Muscle layer of duodenum (tissue), 2 donors: ENCODE results near the gene SMCO3.
A peak's percentile ranks its signal among the peaks of the same experiment; 100 is the strongest.

Source experiments
- H3K27ac ChIP-seq: one replicate; pipeline ENCODE4 v1.7.0; 2013; ENCODE audit warnings: mild to moderate bottlenecking, low read length
- H3K27me3 ChIP-seq: one replicate; pipeline ENCODE4 v1.7.0; 2013; ENCODE audit warnings: low read depth, mild to moderate bottlenecking, control low read depth, low read length
- H3K36me3 ChIP-seq, 2 donors: one replicate each; pipeline ENCODE4 v1.7.0; 2013; ENCODE audit warnings: low read length in 2 of 2, control low read depth in 1 of 2, mild to moderate bottlenecking in 1 of 2; ENCODE audit not compliant: insufficient read depth in 2 of 2, control insufficient read depth in 1 of 2
- H3K4me1 ChIP-seq, 2 donors: one replicate each; pipeline ENCODE4 v1.7.0; 2013; ENCODE audit warnings: low read length in 2 of 2, mild to moderate bottlenecking in 2 of 2, control low read depth in 1 of 2, moderate library complexity in 1 of 2; ENCODE audit not compliant: insufficient read depth in 2 of 2, control insufficient read depth in 1 of 2
- H3K4me3 ChIP-seq, 2 donors: one replicate each; pipeline ENCODE4 v1.7.0; 2013; ENCODE audit warnings: low read length in 2 of 2, low read depth in 1 of 2, mild to moderate bottlenecking in 1 of 2
- H3K9me3 ChIP-seq, 2 donors: one replicate each; pipeline ENCODE4 v1.7.0; 2013; ENCODE audit warnings: low read length in 2 of 2, control low read depth in 1 of 2, mild to moderate bottlenecking in 1 of 2; ENCODE audit not compliant: control insufficient read depth in 1 of 2
- donor health status: healthy.

Gene SMCO3

DNA sequence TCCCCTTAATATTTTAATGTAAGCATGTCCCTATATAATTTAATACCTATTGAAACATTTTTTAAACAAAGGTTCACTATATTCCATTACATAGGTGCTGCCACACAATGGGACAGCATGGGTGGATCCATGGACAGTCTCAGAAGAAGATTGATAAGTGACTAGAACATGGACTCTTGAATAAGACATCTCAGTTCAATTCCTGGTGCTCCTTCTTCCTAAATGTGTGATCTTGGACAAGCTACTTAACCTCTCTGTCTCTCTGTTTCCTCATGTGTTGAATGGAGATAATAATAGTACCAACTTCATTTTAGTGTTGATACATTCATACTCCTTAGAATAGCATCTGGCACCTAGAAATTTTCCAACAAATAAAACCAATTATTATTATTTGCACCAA is 30.4 kb upstream of the SMCO3 start:
- H3K4me1 ChIP-seq = peaks cover 0 to 23% of the 10 kb centered on the region in 2 donors
- H3K27me3 ChIP-seq = no peaks in the 10 kb centered on the region
- H3K36me3 ChIP-seq = no peaks in the 10 kb centered on the region
- H3K4me3 ChIP-seq = no peak overlapping the region
- no peak overlapping the region for H3K27ac ChIP-seq
- no peaks in the 10 kb centered on the region for H3K9me3 ChIP-seq

DNA sequence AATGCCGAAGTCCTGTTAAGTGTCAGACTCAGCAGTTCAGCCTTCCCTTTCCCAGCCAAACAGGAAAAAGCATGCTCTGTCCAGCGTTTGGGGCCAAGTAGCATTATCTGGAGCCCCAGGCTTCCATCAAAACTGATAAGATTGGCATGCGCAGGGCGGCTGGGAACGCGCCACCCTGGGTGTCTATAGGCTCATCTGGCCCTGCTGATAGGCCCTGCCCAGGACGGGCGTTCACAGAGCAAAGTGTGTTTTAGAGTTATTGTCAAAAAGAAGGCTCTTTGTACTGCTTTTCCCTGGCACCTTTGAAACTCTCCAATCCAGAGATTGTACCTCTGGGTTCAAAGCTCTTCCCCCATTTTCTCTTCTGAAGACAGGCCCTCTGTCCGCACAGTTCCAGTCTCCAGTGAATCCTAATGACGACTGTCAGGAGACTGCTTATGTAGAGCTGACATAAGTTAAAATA is 29.5 kb upstream of the SMCO3 start, which contains the start of gene ART4:
TSS of gene ART4 (minus strand) at position 102 of the 463 bp plus-strand sequence. CDS start 413 bp downstream, outside the sequence.
- Histone ChIP-seq H3K4me3 (no peak within 1 kb of the TSS), H3K36me3 (no peaks in the 10 kb centered on the region), H3K4me1 (peaks cover 0 to 23% of the 10 kb centered on the region in 2 donors), H3K27me3 (no peaks in the 10 kb centered on the region), H3K27ac (peak within 1 kb of the TSS; percentile 16), H3K9me3 (no peaks in the 10 kb centered on the region)

DNA sequence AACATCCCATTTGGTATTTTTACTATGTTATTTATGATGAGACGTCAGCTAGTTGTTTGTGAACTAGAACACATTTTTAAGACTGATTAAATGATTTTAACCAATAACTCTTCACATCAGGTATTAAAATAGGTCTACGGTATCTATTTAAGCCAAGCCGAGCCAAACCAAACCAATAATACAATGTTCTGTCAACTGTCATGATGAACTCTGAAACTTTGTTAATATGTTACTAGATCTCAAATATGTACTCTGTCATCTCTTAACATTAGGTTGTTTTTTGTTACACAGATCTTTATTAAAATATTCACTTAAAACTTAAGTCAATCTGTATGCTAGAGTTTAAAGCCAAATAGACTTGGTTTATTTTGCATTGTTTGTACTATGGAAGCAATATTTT is 28.3 kb upstream of the SMCO3 start:
- H3K4me1 ChIP-seq = peaks cover 0 to 23% of the 10 kb centered on the region in 2 donors

DNA sequence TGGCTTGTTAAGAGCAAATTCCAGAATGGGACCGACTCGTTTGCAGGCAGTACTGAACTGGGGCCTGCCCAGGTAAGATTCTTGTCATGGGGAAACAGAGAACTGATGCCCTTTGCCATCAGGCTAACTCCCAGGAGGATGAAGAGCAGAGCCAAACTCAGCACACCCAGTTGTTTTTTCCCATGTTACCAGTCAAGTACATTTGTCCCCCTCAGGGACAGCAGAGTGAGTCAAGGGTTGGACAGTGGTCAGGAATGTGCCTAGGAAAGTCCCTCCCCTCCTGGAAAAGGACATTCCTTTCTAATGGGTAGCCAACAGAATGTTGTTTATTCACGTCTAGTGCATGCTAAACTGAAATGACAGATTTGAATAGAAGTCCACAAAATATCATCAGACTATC is 27.8 kb upstream of the SMCO3 start:
- Histone ChIP-seq H3K36me3 (no peaks in the 10 kb centered on the region), H3K27ac (peak overlapping the region; percentile 21), H3K4me3 (no peak overlapping the region), H3K9me3 (no peaks in the 10 kb centered on the region), H3K27me3 (no peaks in the 10 kb centered on the region), H3K4me1 (peaks cover 0 to 23% of the 10 kb centered on the region in 2 donors)

More for the DNA sequence above, 28.3 kb upstream of the SMCO3 start:
- Histone ChIP-seq H3K36me3 (no peaks in the 10 kb centered on the region), H3K9me3 (no peaks in the 10 kb centered on the region), H3K4me3 (no peak overlapping the region), H3K27ac (peak overlapping the region; percentile 16), H3K27me3 (no peaks in the 10 kb centered on the region)

DNA sequence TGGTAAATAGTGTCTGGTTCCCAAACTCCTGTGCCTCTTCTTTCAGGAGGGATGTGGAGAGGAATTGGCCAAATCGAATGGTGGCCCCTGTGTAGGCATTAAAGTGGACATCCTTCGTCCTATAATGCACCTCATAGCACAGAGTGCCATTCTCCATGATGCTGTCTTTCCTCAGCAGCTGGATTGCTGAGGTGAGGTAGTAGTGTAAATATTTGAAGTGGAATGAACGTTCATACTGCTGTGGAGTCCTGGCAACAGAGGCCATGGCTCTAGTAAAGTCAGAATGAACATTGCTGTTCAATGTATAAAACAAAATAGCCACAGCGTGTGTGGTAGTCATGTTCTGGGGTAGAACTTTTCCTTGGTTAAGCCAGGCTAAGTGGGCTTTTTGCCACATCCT is 26.6 kb upstream of the SMCO3 start:
- H3K27ac ChIP-seq = no peak overlapping the region
- H3K27me3 ChIP-seq = no peaks in the 10 kb centered on the region
- peaks cover 0 to 4% of the 10 kb centered on the region in 2 donors for H3K36me3 ChIP-seq
- peaks cover 0 to 20% of the 10 kb centered on the region in 2 donors for H3K4me1 ChIP-seq
- no peaks in the 10 kb centered on the region for H3K9me3 ChIP-seq
- no peak overlapping the region for H3K4me3 ChIP-seq

DNA sequence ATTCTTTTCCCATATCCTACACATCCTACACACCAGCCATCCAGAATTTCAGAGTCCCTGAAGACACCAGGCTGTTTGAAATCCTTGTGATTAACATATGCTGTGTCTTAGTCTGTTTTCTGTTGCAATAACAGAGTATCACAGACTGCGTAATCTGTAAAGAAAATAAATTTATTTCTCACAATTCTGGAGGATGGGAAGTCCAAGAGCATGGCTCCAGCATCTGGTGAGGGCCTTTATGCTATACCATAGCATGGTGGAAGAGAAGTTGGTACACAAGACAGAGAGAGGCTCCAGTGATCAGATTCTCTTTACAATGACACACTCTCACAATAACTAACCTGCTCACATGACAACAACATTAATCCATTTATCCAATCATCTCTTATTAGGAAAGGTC is 25.3 kb upstream of the SMCO3 start:
- Histone ChIP-seq H3K27ac (no peak overlapping the region), H3K4me3 (no peak overlapping the region), H3K27me3 (no peaks in the 10 kb centered on the region), H3K36me3 (peaks cover 0 to 4% of the 10 kb centered on the region in 2 donors), H3K4me1 (peaks cover 0 to 23% of the 10 kb centered on the region in 2 donors), H3K9me3 (no peaks in the 10 kb centered on the region)

DNA sequence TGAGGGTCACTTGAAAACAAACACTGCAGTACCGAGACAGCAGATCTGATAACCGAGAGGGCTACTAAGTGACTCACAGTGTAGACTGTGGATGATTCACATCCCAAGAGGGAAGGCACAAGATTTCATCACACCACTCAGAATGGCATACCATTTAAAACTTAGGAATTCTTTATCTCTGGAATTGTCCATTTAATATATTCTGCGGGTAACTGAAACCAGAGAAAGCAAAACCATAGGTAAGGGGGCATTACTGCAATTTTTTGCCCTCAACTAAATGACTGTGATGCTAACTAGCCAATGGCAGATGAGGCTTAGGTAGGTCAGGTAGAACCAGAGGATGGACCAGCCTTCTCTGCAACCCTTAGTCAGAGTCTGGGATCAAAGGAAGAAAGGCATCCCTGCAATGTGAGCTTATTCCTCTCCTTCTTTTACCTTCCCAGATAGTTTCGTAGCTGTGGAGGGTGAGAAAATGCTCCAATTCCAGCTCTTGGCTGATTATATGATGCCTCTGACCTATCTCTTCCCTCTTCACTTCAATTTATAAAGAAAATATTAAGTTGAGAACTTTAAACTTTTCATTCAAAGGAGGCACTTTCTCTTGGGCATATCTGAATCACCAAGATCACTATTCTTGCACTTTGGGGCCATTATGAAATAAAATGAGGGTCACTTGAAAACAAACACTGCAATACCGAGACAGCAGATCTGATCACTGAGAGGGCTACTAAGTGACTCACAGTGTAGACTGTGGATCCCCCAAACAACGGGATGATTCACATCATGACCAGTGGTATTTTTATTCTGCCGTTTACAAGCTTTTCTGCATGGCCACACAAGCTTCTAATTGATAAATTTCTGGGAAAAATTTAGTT is 22.6 kb upstream of the SMCO3 start:
- no peaks in the 10 kb centered on the region for H3K9me3 ChIP-seq
- no peaks in the 10 kb centered on the region for H3K27me3 ChIP-seq
- no peak overlapping the region for H3K4me3 ChIP-seq
- H3K27ac ChIP-seq = no peak overlapping the region
- peaks cover 0 to 7% of the 10 kb centered on the region in 2 donors for H3K4me1 ChIP-seq
- peaks cover 0 to 4% of the 10 kb centered on the region in 2 donors for H3K36me3 ChIP-seq

DNA sequence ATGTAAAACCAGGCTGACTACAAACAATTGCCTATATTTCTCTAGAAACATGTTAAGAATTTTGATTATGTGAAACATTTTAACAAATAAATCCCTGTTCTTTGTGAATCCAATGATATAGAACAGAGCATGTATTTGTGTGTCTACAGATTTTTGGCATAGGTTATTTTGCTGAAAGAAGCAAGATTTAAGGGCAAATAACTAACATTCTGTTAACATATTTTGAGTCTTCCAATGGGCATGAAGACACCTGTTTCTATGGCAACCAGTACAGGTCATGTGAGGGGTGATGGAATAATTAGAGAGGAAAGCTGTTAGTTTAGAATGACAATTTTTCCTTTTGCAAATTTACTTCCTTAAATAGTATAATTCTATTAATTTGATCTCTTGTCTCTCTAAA is 20.5 kb upstream of the SMCO3 start:
- Histone ChIP-seq H3K9me3 (no peaks in the 10 kb centered on the region), H3K27me3 (no peaks in the 10 kb centered on the region), H3K4me3 (no peak overlapping the region), H3K4me1 (peaks cover 0 to 5% of the 10 kb centered on the region in 2 donors), H3K27ac (no peak overlapping the region), H3K36me3 (peaks cover 0 to 4% of the 10 kb centered on the region in 2 donors)

DNA sequence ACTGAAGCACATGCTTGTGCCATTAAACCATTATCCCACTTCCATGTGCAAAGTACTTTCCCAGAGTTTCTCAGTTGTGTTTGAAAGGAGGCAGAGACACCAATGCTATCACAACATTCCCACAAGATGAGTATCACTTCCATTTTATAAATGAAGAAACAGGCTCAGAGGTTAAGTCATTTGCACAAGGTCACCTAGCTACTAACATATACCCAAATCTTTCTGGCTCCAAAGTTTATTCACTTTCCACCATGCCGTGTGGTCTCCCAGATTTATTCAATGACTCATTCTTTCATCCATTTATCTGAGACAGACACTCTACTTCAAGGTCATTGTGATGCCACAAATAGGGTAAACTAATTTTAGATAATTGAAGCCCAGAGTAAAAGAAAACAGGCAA is 20.0 kb upstream of the SMCO3 start:
- Histone ChIP-seq H3K36me3 (peaks cover 0 to 4% of the 10 kb centered on the region in 2 donors), H3K27me3 (no peaks in the 10 kb centered on the region), H3K4me3 (no peak overlapping the region), H3K27ac (no peak overlapping the region), H3K9me3 (no peaks in the 10 kb centered on the region), H3K4me1 (peaks cover 0 to 5% of the 10 kb centered on the region in 2 donors)

DNA sequence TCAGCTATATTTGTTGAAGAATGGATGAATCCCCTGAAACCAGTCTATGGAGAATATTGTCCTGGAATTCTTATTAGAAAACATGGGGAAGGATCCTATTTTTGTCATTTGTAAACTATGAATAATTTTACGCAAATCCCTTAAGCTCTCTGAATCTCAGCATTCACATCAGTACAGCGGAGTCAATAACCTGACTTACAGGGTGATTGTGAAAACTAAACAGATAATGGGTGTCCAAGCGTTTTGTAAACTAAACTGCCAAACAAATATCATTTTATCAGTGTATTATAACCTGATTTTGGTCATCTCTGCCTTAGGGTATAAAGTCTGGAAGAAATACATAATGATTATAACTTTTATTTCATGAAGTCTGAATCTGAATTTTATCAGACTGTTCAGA is 19.4 kb upstream of the SMCO3 start:
- no peaks in the 10 kb centered on the region for H3K27me3 ChIP-seq
- no peaks in the 10 kb centered on the region for H3K9me3 ChIP-seq
- H3K4me3 ChIP-seq = no peak overlapping the region
- H3K36me3 ChIP-seq = peaks cover 0 to 4% of the 10 kb centered on the region in 2 donors
- peaks cover 0 to 5% of the 10 kb centered on the region in 2 donors for H3K4me1 ChIP-seq
- H3K27ac ChIP-seq = no peak overlapping the region

DNA sequence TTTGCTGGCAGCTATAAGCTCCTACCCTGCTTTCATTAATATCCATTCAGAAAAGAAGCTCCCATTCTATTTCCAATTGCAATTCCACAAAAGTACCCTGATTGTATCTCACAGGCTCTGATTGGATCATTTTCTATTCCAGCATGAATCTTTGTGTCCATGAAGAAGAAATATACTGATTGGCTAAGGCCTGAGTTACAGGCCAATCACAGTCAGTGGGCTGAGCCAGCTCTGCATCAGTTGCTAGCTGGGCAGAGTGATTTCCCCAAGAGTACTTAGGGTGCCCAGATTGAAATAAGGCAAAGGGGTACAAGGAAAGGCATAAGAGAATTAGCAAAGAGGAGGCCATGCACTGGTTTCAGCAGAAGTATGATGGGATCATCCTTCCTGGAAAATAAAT is 14.9 kb upstream of the SMCO3 start:
- H3K36me3 ChIP-seq = no peaks in the 10 kb centered on the region
- H3K27me3 ChIP-seq = no peaks in the 10 kb centered on the region
- H3K9me3 ChIP-seq = no peaks in the 10 kb centered on the region
- no peaks in the 10 kb centered on the region for H3K4me1 ChIP-seq
- no peak overlapping the region for H3K27ac ChIP-seq
- H3K4me3 ChIP-seq = no peak overlapping the region
